Measurements from ENCODE around the gene TBC1D25. TPM values are rescaled to one million over a fixed set of nuclear protein-coding genes. Genes with fewer than 3 reads are reported as not detected.

TBC1D25 gene
- total and polyA plus RNA-seq, 7 donors = 9.3 to 18.4 (median 12.1) TPM

GRCh38 chrX:48611703-48612102, 72.2 kb downstream of the TBC1D25 start:
- DNase-seq = no peak
- no peak overlapping the region for H3K4me3 ChIP-seq
- no peaks in the 10 kb centered on the region for H3K4me1 ChIP-seq
- no peak overlapping the region for H3K27ac ChIP-seq
- ATAC-seq = no peak
- TF ChIP-seq CTCF (IDR thresholded peaks at IDR 0.05) = no peak
- intact Hi-C loops (cut with DNase I) = no loop called here
- peaks cover 0 to 4% (median 0%) of the 10 kb centered on the region in 3 donors for H3K27me3 ChIP-seq (ENCODE audit: insufficient read depth in 3 of 3, low read length in 2 of 3)
- no peaks in the 10 kb centered on the region for H3K36me3 ChIP-seq (ENCODE audit: insufficient read depth in 1 of 2, low read depth in 1 of 2)
- 48 to 72% (median 56%) methylated on average over 2 of the region's 2 CpGs for whole genome bisulfite sequencing, 3 donors
- H3K9me3 ChIP-seq = no peaks in the 10 kb centered on the region

Other genes with a start within 250 kb of the TBC1D25 start
- gene SSX3, start 183.0 kb upstream of the TBC1D25 start, total RNA-seq = not detected
- not detected for gene SSX3, start 183.0 kb upstream of the TBC1D25 start, polyA plus RNA-seq
- not detected for gene SSX4, start 156.2 kb upstream of the TBC1D25 start, total RNA-seq
- not detected for gene SSX4, start 156.2 kb upstream of the TBC1D25 start, polyA plus RNA-seq
- gene SSX4B, start 127.8 kb upstream of the TBC1D25 start, total RNA-seq = not detected
- gene SSX4B, start 127.8 kb upstream of the TBC1D25 start, polyA plus RNA-seq = not detected
- gene SLC38A5, start 69.5 kb upstream of the TBC1D25 start, total RNA-seq = 1 to 10 TPM in 2 of 4 donors, under 1 TPM in 2; 0.83 to 1.1 (median 1.0) TPM
- 1 to 10 TPM in 1 of 3 donors, under 1 TPM in 2; 0.34 to 1.7 (median 0.61) TPM for gene SLC38A5, start 69.5 kb upstream of the TBC1D25 start, polyA plus RNA-seq
- gene FTSJ1, start 63.5 kb upstream of the TBC1D25 start, total RNA-seq = 10 to 100 TPM; 14.5 to 26.8 (median 21.2) TPM
- gene FTSJ1, start 63.5 kb upstream of the TBC1D25 start, polyA plus RNA-seq = 10 to 100 TPM; 26.7 to 48.4 (median 46.4) TPM
- gene PORCN, start 30.7 kb upstream of the TBC1D25 start, total RNA-seq = 1 to 10 TPM; 4.8 to 9.2 (median 7.6) TPM
- gene PORCN, start 30.7 kb upstream of the TBC1D25 start, polyA plus RNA-seq = 10 to 100 TPM in 1 of 3 donors, 1 to 10 TPM in 2; 8.4 to 12.2 (median 8.7) TPM
- 1 to 10 TPM; 3.8 to 8.1 (median 6.4) TPM for gene EBP, start 17.9 kb upstream of the TBC1D25 start, total RNA-seq
- 10 to 100 TPM in 1 of 3 donors, 1 to 10 TPM in 2; 8.7 to 11.9 (median 9.7) TPM for gene EBP, start 17.9 kb upstream of the TBC1D25 start, polyA plus RNA-seq
- gene RBM3, start 34.8 kb downstream of the TBC1D25 start, total RNA-seq = 100 to 1,000 TPM in 2 of 4 donors, 10 to 100 TPM in 2; 15.9 to 206 (median 83.2) TPM
- 100 to 1,000 TPM in 1 of 3 donors, 10 to 100 TPM in 2; 26.4 to 137 (median 68.9) TPM for gene RBM3, start 34.8 kb downstream of the TBC1D25 start, polyA plus RNA-seq
- 100 to 1,000 TPM; 103 to 155 (median 116) TPM for gene WDR13, start 57.8 kb downstream of the TBC1D25 start, total RNA-seq
- 100 to 1,000 TPM; 112 to 171 (median 132) TPM for gene WDR13, start 57.8 kb downstream of the TBC1D25 start, polyA plus RNA-seq
- 1 to 10 TPM in 2 of 4 donors, under 1 TPM in 2; 0.85 to 2.9 (median 1.4) TPM for gene WAS, start 144.1 kb downstream of the TBC1D25 start, total RNA-seq
- gene WAS, start 144.1 kb downstream of the TBC1D25 start, polyA plus RNA-seq = under 1 TPM; 0.45 to 0.66 (median 0.47) TPM
- 1 to 10 TPM; 1.9 to 3.2 (median 2.7) TPM for gene SUV39H1, start 157.0 kb downstream of the TBC1D25 start, total RNA-seq
- 1 to 10 TPM; 2.2 to 3.6 (median 2.8) TPM for gene SUV39H1, start 157.0 kb downstream of the TBC1D25 start, polyA plus RNA-seq
- not detected for gene GLOD5, start 222.0 kb downstream of the TBC1D25 start, total RNA-seq
- not detected for gene GLOD5, start 222.0 kb downstream of the TBC1D25 start, polyA plus RNA-seq
- under 1 TPM in 1 of 4 donors, not detected in 3; 0.17 TPM for gene GATA1, start 246.9 kb downstream of the TBC1D25 start, total RNA-seq
- under 1 TPM in 2 of 3 donors, not detected in 1; 0.03 to 0.04 TPM for gene GATA1, start 246.9 kb downstream of the TBC1D25 start, polyA plus RNA-seq

Measured in psoas muscle (tissue), 8 donors.